Stimulated activated CD8-positive, alpha-beta memory T cell treated with anti-CD3 and anti-CD28 coated beads, Interleukin-2, amount 100 ng/mL, for 1 hour (primary cell): ENCODE results near the gene RAB8A.

Source experiments
- DNase-seq, 2 donors: peaks; one replicate each; pipeline ENCODE4 v3.0.0-alpha.2; 2020; ENCODE audit warnings: low read depth in 2 of 2

Gene RAB8A

DNA sequence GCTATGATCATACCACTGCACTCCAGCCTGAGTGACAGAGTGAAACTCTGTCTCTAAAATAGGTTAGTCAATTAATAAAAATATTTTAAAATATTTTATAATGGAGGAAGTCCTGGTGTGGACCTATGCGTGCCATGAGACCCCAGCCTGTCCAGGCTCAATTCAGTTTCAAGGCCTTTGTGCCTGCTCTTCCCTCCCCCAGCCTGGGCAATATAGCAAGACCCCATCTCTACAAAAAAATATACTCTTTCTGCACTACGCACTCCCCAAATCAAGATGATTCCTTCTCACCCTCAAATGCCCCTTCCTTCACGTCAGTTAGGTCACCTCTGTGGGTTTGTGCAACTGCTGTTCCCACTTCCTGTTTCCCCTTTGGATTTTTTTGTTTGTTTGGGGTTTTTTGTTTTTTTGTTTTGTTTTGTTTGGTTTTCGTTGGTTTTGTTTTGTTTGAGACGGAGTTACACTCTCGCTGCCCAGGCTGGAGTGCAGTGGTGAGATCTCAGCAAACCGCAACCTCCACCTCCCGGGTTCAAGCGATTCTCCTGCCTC is 30.4 kb downstream of the RAB8A start:
- no peak for DNase-seq

- DNase-seq = peak; percentile 61 to 75
These were observed 31.9 kb downstream of the RAB8A start, which contains the start of gene HSH2D for GRCh38 chr19:16143399-16144215. TSS of gene HSH2D (plus strand) at chr19:16143685. CDS start at chr19:16148751, 5,066 bp downstream.

DNA sequence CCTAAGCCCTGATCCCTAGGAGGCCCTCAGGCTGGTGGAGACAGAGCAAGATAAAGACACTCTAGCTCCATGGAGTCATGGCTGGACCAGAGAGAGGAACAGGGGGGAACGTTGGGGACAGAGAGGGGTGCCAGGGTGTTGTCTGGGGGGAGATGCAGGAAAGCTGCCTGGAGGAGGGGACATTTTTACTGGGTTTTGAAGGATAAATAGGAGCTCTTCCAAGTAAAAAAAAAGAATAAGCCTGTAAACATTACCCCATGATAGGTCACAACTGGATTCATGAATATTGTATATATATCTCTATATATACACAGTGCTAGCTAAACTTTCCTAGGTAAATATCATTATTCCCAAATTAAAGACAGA is 32.5 kb downstream of the RAB8A start:
- DNase-seq = no peak

GRCh38 chr19:16146112-16146511 is 34.4 kb downstream of the RAB8A start:
- no peak for DNase-seq

GRCh38 chr19:16148443-16149229 is 36.9 kb downstream of the RAB8A start:
- no peak for DNase-seq

DNA sequence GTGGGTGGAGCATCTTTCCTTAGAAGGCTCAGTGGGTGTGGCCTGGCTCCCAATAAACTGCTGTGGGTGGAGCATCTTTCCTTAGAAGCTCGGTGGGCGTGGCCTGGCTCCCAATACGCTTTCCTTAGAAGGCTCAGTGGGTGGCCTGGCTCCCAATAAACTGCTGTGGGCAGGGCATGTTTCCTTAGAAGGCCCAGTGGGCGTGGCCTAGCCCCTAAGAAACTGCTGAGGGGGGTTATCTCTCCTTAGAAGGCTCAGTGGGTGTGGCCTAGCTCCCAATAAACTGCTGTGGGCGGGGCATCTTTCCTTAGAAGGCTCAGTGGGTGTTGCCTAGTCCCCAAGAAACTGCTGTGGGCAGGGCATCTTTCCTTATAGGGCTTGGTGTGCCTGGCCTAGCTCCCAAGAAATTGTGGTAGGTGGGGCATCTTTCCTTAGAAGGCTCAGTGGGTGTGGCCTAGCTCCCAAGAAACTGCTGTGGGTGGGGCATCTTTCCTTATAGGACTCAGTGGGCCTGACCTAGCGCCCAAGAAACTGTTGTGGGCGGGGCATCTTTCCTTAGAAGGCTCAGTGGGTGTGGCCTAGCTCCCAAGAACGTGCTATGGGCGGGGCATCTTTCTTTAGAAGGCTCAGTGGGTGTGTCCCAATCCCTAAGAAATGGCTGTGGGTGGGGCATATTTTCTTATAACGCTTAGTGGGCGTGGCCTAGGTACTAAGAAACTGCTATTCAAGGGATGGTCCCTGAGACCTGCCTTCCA is 42.1 kb downstream of the RAB8A start:
- no peak for DNase-seq

GRCh38 chr19:16154557-16154956 is 42.9 kb downstream of the RAB8A start:
- no peak for DNase-seq

DNA sequence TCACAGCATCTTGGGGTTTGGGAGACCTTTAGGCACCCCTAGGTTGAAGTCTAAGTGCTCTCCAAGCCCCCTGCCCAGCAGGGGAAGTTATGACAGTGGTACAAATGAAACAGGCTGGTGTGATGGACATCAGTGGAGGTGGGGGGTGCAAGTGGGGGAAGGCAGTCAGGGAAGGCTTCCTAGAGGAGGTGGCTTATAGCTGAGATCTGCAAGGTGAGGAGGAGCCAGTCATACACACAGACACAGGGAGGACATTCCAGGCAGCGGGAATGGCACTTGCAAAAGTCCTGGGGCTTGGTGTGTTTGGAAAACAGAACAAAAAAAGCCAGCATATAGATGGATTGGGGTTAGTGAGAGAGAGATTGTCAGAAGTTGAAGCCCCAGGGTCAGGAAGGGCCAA is 43.4 kb downstream of the RAB8A start:
- DNase-seq = no peak

GRCh38 chr19:16156904-16157303 is 45.2 kb downstream of the RAB8A start:
- DNase-seq = no peak

- DNase-seq = no peak
These were observed 45.9 kb downstream of the RAB8A start for GRCh38 chr19:16157601-16158000.

DNA sequence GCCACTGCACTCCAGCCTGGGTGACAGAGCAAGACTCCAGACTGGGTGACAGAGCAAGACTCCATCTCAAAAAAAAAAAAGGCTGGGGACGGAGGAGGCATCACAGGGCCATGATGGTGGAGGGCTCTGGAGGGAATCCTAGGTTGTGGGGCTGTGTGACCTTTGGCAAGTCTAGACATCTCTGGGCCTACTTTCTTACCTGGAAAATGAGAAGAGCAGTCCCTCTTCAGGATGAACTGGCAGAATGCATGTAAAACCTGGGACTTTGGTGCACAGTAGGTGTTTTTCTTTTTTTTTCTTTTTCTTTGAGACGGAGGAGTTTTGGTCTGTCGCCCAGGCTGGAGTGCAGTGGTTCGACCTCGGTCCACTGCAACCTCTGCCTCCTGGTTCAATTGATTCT is 48.0 kb downstream of the RAB8A start:
- DNase-seq = no peak

DNA sequence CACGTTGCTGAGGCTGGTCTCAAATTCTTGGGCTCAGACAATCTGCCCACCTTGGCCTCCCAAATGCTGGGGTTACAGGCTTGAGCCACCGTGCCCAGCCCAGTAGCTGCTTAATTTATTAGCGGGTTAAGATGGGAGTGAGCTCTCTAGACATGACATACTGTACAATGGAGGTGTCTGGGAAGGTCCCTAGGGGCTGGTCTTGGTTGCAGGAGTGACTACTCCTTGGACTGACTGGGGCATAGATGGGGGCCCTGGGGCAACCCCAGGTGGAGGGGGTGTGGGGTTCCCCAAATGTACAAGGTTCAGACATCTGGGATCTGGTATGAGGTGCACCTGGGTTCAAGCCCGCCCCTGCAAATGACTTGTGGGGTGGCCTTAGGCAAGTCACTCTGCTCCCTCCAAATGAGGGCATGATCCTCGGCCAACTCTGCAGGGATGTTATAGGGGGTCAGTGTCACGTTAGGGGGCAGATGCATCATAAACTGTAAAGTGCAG is 48.8 kb downstream of the RAB8A start:
- DNase-seq = no peak

DNA sequence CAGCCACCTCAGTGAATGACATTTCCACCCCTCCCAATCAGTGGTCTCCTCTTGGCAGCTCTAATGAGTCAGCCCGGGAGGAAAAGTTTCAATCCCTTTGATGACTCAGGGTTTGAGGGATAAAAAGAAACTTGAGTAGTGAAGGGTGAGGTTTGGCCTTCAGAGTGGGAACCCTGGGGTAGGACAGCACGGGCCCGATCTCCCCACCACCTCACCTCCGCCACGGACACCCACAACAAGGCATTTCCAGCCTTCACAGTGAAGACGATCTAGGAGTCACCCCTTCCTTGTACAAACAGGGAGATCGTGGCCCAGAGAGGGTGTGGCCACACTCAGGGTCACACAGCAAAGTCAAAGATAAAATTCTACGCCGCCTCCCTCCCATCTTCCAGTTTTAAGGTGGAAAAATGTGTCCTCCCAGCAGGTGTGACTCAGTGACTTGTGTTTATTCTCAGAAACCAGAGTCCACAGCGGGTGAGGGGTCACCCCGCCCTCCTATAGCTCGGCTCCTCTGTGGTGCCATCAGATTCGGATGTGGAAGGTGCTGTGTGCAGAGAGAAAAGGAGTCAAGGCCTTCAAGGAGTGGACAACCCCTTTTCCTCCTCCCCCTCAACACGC is 49.4 kb downstream of the RAB8A start:
- no peak for DNase-seq

DNA sequence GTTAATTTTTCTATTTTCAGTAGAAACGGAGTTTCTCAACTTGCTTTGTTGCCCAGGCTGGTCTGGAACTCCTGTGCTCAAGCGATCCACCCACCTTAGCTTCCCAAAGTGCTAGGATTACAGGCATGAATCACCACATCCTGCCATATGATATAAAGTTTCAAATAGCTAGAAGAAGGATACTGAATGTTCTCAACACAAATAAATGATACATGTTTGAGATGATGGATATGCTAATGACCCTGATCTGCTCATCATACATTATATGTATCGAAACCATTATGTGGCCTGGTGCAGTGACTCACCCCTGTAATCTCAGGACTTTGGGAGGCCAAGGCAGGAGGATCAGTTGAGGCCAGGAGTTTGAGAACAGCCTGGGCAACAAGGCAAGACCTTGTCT is 50.2 kb downstream of the RAB8A start:
- DNase-seq = no peak

- no peak for DNase-seq
These were observed 52.7 kb downstream of the RAB8A start for GRCh38 chr19:16164222-16164890.

DNA sequence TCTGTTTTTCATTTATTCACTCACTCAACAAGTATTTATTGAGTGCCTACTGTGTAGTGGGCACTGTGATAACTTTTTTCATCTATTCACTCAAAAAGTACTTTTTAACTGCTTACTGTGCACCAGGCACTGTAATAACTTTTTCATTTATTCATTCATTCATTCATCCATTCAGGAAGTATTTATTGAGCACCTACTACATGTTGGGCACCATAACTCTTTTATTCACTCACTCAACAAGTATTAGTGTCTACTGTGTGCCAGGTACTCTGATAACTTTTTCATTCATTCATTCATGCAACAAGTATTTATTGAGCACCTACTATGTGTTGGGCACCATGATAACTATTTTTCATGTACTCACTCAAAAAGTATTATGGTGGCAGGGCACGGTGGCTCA is 54.7 kb downstream of the RAB8A start:
- no peak for DNase-seq

- no peak for DNase-seq
These were observed 55.4 kb downstream of the RAB8A start for GRCh38 chr19:16167055-16167454.

- no peak for DNase-seq
These were observed 56.9 kb downstream of the RAB8A start for GRCh38 chr19:16168465-16169081.

GRCh38 chr19:16170134-16170533 is 58.4 kb downstream of the RAB8A start:
- no peak for DNase-seq

DNA sequence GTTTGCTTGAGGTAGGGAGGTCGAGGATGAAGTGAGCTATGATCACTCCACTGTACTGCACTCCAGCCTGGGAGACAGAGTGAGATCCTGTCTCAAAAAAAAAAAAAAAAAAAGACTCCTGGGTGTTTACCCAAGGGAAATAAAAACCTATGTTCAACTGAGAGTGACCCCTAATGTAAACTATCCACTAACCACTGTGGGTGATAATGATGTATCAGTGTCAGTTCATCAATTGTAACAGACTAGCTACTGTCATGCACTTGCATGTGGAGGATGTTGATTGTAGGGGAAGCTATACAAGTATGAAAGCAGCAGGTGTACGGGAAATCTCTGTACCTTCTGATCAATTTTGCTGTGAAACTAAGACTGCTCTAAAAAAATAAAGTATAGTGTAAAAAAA is 64.3 kb downstream of the RAB8A start:
- DNase-seq = no peak
